Measurements from ENCODE around the gene SCAF8. TPM values are rescaled to one million over a fixed set of nuclear protein-coding genes. Genes with fewer than 3 reads are reported as not detected.

The SCAF8 gene
- total and polyA plus RNA-seq, 2 of the 4 experiments (the other 2 are of a cell fraction): 16.1 to 23.5 TPM

DNA sequence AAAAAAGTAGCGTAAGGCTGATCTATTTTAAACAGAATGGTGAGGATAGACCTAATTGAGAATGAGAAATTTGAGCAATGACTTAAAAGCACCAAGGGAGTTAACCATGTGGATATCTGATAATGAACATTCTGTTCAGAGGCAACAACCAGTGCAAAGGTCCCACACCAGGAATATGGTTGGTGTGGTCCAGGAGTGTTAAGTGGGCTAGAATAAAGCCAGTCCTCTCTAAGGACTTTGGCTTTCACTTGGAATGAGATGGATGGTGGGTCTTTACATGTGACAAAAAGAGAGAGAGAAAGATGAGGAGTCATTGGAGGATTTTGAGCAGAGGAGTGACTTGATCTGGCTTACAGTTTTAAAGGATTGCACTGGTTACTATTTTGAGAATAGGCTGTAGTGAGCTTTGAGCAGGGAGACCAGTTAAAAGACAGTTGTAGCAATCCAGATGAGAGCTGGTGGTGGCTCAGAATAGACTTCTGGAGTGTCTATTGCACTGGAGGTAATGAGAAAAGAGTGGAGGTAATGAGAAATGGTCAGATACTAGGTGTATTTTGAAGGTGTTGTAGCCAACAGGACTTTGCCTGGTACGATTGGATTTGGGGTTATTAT, 89.8 kb downstream of the SCAF8 start:
- Histone ChIP-seq H3K79me1 (ENCODE audit: low read depth in 1 of 2, low read length in 2 of 2) (peaks cover 27 to 37% of the 10 kb centered on the region in 2 experiments), H2AK9ac (replicated peaks; ENCODE audit: low read depth, low read length, poor library complexity) (no peak overlapping the region), H2BK20ac (ENCODE audit: low read depth, low read length) (no peak overlapping the region), H4K8ac (ENCODE audit: low read depth in 2 of 2, low read length in 2 of 2) (no peak overlapping the region), H3K36me3 (ENCODE audit: control insufficient read depth, insufficient read depth, low read length) (peaks cover 39% of the 10 kb centered on the region), H3K9me1 (ENCODE audit: insufficient read depth, low read length) (no peaks in the 10 kb centered on the region), H4K20me1 (ENCODE audit: insufficient read depth, low read length) (no peaks in the 10 kb centered on the region), H3K27ac (ENCODE audit: insufficient read depth, low read length) (no peak overlapping the region), H3K56ac (ENCODE audit: extremely low read depth, insufficient read depth, low read length) (no peak overlapping the region), H2BK120ac (ENCODE audit: low read depth, low read length) (no peak overlapping the region), H3K4ac (ENCODE audit: low read depth, low read length) (no peak overlapping the region), H4K91ac (ENCODE audit: insufficient read depth, low read depth, low read length) (no peak overlapping the region), H3K9ac (ENCODE audit: low read depth, low read length) (no peak overlapping the region), H3K4me1 (ENCODE audit: control insufficient read depth, insufficient read depth, low read length) (no peaks in the 10 kb centered on the region), H2AK5ac (ENCODE audit: low read depth, low read length) (no peak overlapping the region), H3K4me3 (ENCODE audit: insufficient read depth, low read depth, low read length) (no peak overlapping the region), H3K27me3 (ENCODE audit: control insufficient read depth, insufficient read depth, low read length) (no peaks in the 10 kb centered on the region), H2AFZ (replicated peaks; ENCODE audit: low read length, poor library complexity) (no peak overlapping the region), H3K18ac (ENCODE audit: low read depth, low read length) (no peak overlapping the region), H3K14ac (replicated peaks; ENCODE audit: low read depth, low read length) (no peak overlapping the region), H3K9me3 (ENCODE audit: control insufficient read depth, insufficient read depth, low read length) (no peaks in the 10 kb centered on the region), H3K4me2 (ENCODE audit: low read depth, low read length) (no peak overlapping the region), H2BK15ac (ENCODE audit: low read depth, low read length) (no peak overlapping the region), H4K5ac (ENCODE audit: low read depth, low read length) (no peak overlapping the region), H3K23ac (ENCODE audit: low read depth, low read length) (no peak overlapping the region), H2BK5ac (ENCODE audit: low read depth, low read length, poor library complexity, severe bottlenecking) (no peak overlapping the region)
- in situ Hi-C loops (cut with MboI; ENCODE audit: low sequenced_read_pairs) (no loop called here), dilution Hi-C loops (cut with HindIII; ENCODE audit: low sequenced_read_pairs, unreplicated experiment) (no loop called here), intact Hi-C loops (cut with micrococcal nuclease) (no loop called here)
- POLR2A ChIA-PET (ENCODE audit: unreplicated experiment): no interaction called here
- TF ChIP-seq, protein P1, sequence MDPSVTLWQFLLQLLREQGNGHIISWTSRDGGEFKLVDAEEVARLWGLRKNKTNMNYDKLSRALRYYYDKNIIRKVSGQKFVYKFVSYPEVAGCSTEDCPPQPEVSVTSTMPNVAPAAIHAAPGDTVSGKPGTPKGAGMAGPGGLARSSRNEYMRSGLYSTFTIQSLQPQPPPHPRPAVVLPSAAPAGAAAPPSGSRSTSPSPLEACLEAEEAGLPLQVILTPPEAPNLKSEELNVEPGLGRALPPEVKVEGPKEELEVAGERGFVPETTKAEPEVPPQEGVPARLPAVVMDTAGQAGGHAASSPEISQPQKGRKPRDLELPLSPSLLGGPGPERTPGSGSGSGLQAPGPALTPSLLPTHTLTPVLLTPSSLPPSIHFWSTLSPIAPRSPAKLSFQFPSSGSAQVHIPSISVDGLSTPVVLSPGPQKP (IDR thresholded peaks at IDR 0.05; ENCODE audit: borderline replicate concordance, low read depth, low read length): no peak
- TF ChIP-seq NFE2L2 (IDR thresholded peaks at IDR 0.05; ENCODE audit: low read depth, low read length) (no peak), RCOR1 (IDR thresholded peaks at IDR 0.05; ENCODE audit: insufficient replicate concordance, low read length) (no peak), CHD1 (IDR thresholded peaks at IDR 0.05; ENCODE audit: low read depth, low read length) (no peak), POLR2A (IDR thresholded peaks at IDR 0.05; ENCODE audit: low read depth, low read length) (no peak), RFX5 (IDR thresholded peaks at IDR 0.05; ENCODE audit: low read depth, low read length) (no peak), MAFK (IDR thresholded peaks at IDR 0.05; ENCODE audit: low read depth, low read length) (no peak), MXI1 (IDR thresholded peaks at IDR 0.05; ENCODE audit: borderline replicate concordance, low read depth, low read length) (no peak), SMC3 (IDR thresholded peaks at IDR 0.05; ENCODE audit: low read depth, low read length) (no peak), MAZ (IDR thresholded peaks at IDR 0.05; ENCODE audit: borderline replicate concordance, low read depth, low read length) (no peak)
- TF ChIP-seq, protein P2, sequence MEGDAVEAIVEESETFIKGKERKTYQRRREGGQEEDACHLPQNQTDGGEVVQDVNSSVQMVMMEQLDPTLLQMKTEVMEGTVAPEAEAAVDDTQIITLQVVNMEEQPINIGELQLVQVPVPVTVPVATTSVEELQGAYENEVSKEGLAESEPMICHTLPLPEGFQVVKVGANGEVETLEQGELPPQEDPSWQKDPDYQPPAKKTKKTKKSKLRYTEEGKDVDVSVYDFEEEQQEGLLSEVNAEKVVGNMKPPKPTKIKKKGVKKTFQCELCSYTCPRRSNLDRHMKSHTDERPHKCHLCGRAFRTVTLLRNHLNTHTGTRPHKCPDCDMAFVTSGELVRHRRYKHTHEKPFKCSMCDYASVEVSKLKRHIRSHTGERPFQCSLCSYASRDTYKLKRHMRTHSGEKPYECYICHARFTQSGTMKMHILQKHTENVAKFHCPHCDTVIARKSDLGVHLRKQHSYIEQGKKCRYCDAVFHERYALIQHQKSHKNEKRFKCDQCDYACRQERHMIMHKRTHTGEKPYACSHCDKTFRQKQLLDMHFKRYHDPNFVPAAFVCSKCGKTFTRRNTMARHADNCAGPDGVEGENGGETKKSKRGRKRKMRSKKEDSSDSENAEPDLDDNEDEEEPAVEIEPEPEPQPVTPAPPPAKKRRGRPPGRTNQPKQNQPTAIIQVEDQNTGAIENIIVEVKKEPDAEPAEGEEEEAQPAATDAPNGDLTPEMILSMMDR (conservative IDR thresholded peaks at IDR 0.05; ENCODE audit: low read depth, low read length): no peak
- WGBS, 2 experiments (ENCODE audit: extremely low coverage in 2 of 2, insufficient read length in 1 of 2): 88% methylated on average over 2 of the region's 2 CpGs; no CpG with 5 or more reads in 1 of the 2 experiments
- no peak for DNase-seq
- no peak for ATAC-seq (ENCODE audit: low read depth)
- no TSS peak for BruUV-seq (replicated peaks)
- CTCF ChIA-PET: no interaction called here
